ENCODE data around the gene FN1.

The FN1 gene

GRCh38 chr2:215404348-215405012 is 31.4 kb downstream of the FN1 start:
- H3K36me3 ChIP-seq (replicated peaks in 1 of 2; ENCODE audit: control insufficient read depth in 2 of 2, insufficient read depth in 2 of 2, low read length in 2 of 2): peaks cover 22 to 83% of the 10 kb centered on the region in 2 donors

GRCh38 chr2:215403441-215404347 is 32.2 kb downstream of the FN1 start:
- H3K27ac ChIP-seq (replicated peaks; ENCODE audit: low read length): no peak overlapping the region
- no peak overlapping the region for H3K23ac ChIP-seq (ENCODE audit: low read depth, low read length, poor library complexity)
- no peak overlapping the region for H4K8ac ChIP-seq (ENCODE audit: low read depth, low read length)
- H3K36me3 ChIP-seq (replicated peaks in 1 of 2; ENCODE audit: control insufficient read depth in 2 of 2, insufficient read depth in 2 of 2, low read length in 2 of 2): peaks cover 21 to 83% of the 10 kb centered on the region in 2 donors
- no peak overlapping the region for H2BK5ac ChIP-seq (ENCODE audit: low read length)
- no peak overlapping the region for H3K4ac ChIP-seq (ENCODE audit: low read length)
- no peaks in the 10 kb centered on the region for H3K27me3 ChIP-seq (ENCODE audit: control insufficient read depth in 3 of 3, insufficient read depth in 3 of 3, low read depth in 1 of 3, low read length in 3 of 3)
- H3K4me1 ChIP-seq (ENCODE audit: control insufficient read depth in 2 of 2, insufficient read depth in 1 of 2, low read depth in 1 of 2, low read length in 2 of 2): no peaks in the 10 kb centered on the region
- H3K14ac ChIP-seq (ENCODE audit: low read length): no peak overlapping the region
- no peaks in the 10 kb centered on the region for H3K9me3 ChIP-seq (replicated peaks in 1 of 2; ENCODE audit: control insufficient read depth in 2 of 2, insufficient read depth in 1 of 2, low read depth in 1 of 2, low read length in 2 of 2)
- no peak overlapping the region for H2BK15ac ChIP-seq (ENCODE audit: low read length)
- H2AFZ ChIP-seq (ENCODE audit: low read length): no peak overlapping the region
- no peak overlapping the region for H2BK12ac ChIP-seq (ENCODE audit: low read length)
- H3K79me1 ChIP-seq (ENCODE audit: low read depth, low read length): no peaks in the 10 kb centered on the region
- H2AK5ac ChIP-seq (ENCODE audit: low read depth, low read length): no peak overlapping the region
- no peak for DNase-seq (ENCODE audit: low spot score)
- no peak overlapping the region for H2BK120ac ChIP-seq (ENCODE audit: low read depth, low read length)
- H3K4me3 ChIP-seq (ENCODE audit: low read length in 2 of 2): no peak overlapping the region
- WGBS, 2 donors (ENCODE audit: extremely low coverage in 2 of 2, insufficient read length in 2 of 2, insufficient replicate concordance in 1 of 2): 100% methylated on average over 1 of the region's 10 CpGs
- H3K4me2 ChIP-seq (ENCODE audit: insufficient read depth, low read length, poor library complexity, severe bottlenecking): no peak overlapping the region
- H3K9ac ChIP-seq (ENCODE audit: low read depth, low read length, poor library complexity): no peak overlapping the region
- no peak overlapping the region for H4K91ac ChIP-seq (ENCODE audit: low read depth, low read length, poor library complexity)
- no peak overlapping the region for H3K18ac ChIP-seq (ENCODE audit: low read length)

More at GRCh38 chr2:215404348-215405012, 31.4 kb downstream of the FN1 start:
- Histone ChIP-seq H3K27ac (replicated peaks; ENCODE audit: low read length) (no peak overlapping the region), H2BK15ac (ENCODE audit: low read length) (no peak overlapping the region), H3K23ac (ENCODE audit: low read depth, low read length, poor library complexity) (no peak overlapping the region), H3K4me1 (ENCODE audit: control insufficient read depth in 2 of 2, insufficient read depth in 1 of 2, low read depth in 1 of 2, low read length in 2 of 2) (no peaks in the 10 kb centered on the region), H3K27me3 (ENCODE audit: control insufficient read depth in 3 of 3, insufficient read depth in 3 of 3, low read depth in 1 of 3, low read length in 3 of 3) (no peaks in the 10 kb centered on the region), H2AK5ac (ENCODE audit: low read depth, low read length) (no peak overlapping the region), H2BK5ac (ENCODE audit: low read length) (no peak overlapping the region), H3K18ac (ENCODE audit: low read length) (no peak overlapping the region), H3K9ac (ENCODE audit: low read depth, low read length, poor library complexity) (no peak overlapping the region), H3K14ac (ENCODE audit: low read length) (no peak overlapping the region), H3K4me3 (ENCODE audit: low read length in 2 of 2) (peak overlapping the region in 1 of 2 donors; percentile 10), H4K8ac (ENCODE audit: low read depth, low read length) (no peak overlapping the region), H4K91ac (ENCODE audit: low read depth, low read length, poor library complexity) (no peak overlapping the region), H3K4me2 (ENCODE audit: insufficient read depth, low read length, poor library complexity, severe bottlenecking) (no peak overlapping the region), H3K4ac (ENCODE audit: low read length) (no peak overlapping the region), H2AFZ (ENCODE audit: low read length) (no peak overlapping the region), H3K9me3 (replicated peaks in 1 of 2; ENCODE audit: control insufficient read depth in 2 of 2, insufficient read depth in 1 of 2, low read depth in 1 of 2, low read length in 2 of 2) (no peaks in the 10 kb centered on the region), H3K79me1 (ENCODE audit: low read depth, low read length) (no peaks in the 10 kb centered on the region), H2BK12ac (ENCODE audit: low read length) (no peak overlapping the region), H2BK120ac (ENCODE audit: low read depth, low read length) (no peak overlapping the region)
- WGBS, 2 donors (ENCODE audit: extremely low coverage in 2 of 2, insufficient read length in 2 of 2, insufficient replicate concordance in 1 of 2): no CpG with 5 or more reads among the region's 8 CpGs
- DNase-seq (ENCODE audit: low spot score): no peak

GRCh38 chr2:215401896-215402379 is 33.9 kb downstream of the FN1 start:
- H3K4me1 ChIP-seq (ENCODE audit: control insufficient read depth in 2 of 2, insufficient read depth in 1 of 2, low read depth in 1 of 2, low read length in 2 of 2): no peaks in the 10 kb centered on the region
- H3K27me3 ChIP-seq (ENCODE audit: control insufficient read depth in 3 of 3, insufficient read depth in 3 of 3, low read depth in 1 of 3, low read length in 3 of 3): no peaks in the 10 kb centered on the region
- H3K23ac ChIP-seq (ENCODE audit: low read depth, low read length, poor library complexity): no peak overlapping the region
- no peak overlapping the region for H3K14ac ChIP-seq (ENCODE audit: low read length)
- H4K8ac ChIP-seq (ENCODE audit: low read depth, low read length): no peak overlapping the region
- no peak overlapping the region for H2AK5ac ChIP-seq (ENCODE audit: low read depth, low read length)
- H2BK15ac ChIP-seq (ENCODE audit: low read length): no peak overlapping the region
- no peak overlapping the region for H2AFZ ChIP-seq (ENCODE audit: low read length)
- no CpG with 5 or more reads among the region's 3 CpGs for WGBS, 2 donors (ENCODE audit: extremely low coverage in 2 of 2, insufficient read length in 2 of 2, insufficient replicate concordance in 1 of 2)
- no peaks in the 10 kb centered on the region for H3K9me3 ChIP-seq (replicated peaks in 1 of 2; ENCODE audit: control insufficient read depth in 2 of 2, insufficient read depth in 1 of 2, low read depth in 1 of 2, low read length in 2 of 2)
- H3K4me2 ChIP-seq (ENCODE audit: insufficient read depth, low read length, poor library complexity, severe bottlenecking): no peak overlapping the region
- no peak overlapping the region for H3K4ac ChIP-seq (ENCODE audit: low read length)
- H3K4me3 ChIP-seq (ENCODE audit: low read length in 2 of 2): no peak overlapping the region
- peaks cover 15 to 82% of the 10 kb centered on the region in 2 donors for H3K36me3 ChIP-seq (replicated peaks in 1 of 2; ENCODE audit: control insufficient read depth in 2 of 2, insufficient read depth in 2 of 2, low read length in 2 of 2)
- no peak overlapping the region for H3K27ac ChIP-seq (replicated peaks; ENCODE audit: low read length)
- no peak overlapping the region for H3K9ac ChIP-seq (ENCODE audit: low read depth, low read length, poor library complexity)
- H4K91ac ChIP-seq (ENCODE audit: low read depth, low read length, poor library complexity): no peak overlapping the region
- no peaks in the 10 kb centered on the region for H3K79me1 ChIP-seq (ENCODE audit: low read depth, low read length)
- no peak for DNase-seq (ENCODE audit: low spot score)
- H2BK5ac ChIP-seq (ENCODE audit: low read length): no peak overlapping the region
- no peak overlapping the region for H2BK12ac ChIP-seq (ENCODE audit: low read length)
- H2BK120ac ChIP-seq (ENCODE audit: low read depth, low read length): no peak overlapping the region
- H3K18ac ChIP-seq (ENCODE audit: low read length): no peak overlapping the region

Measured in neuronal stem cell (in vitro differentiated cells).